Parathyroid adenoma (tissue), 2 donors: ENCODE results near the gene RADIL.

Source experiments
- H2AFZ ChIP-seq: fragments of 300-600 bp; sonication (generic); one replicate; pipeline ENCODE4 v1.7.0; 2017; ENCODE audit warnings: antibody characterized with exemption, mild to moderate bottlenecking
- H3K27ac ChIP-seq: fragments of 300-600 bp; sonication (generic); one replicate; pipeline ENCODE4 v1.7.0; 2017
- H3K27me3 ChIP-seq: fragments of 300-600 bp; sonication (generic); one replicate; pipeline ENCODE4 v1.7.0; 2017; ENCODE audit warnings: low read length; ENCODE audit not compliant: control insufficient read depth, insufficient read depth
- H3K36me3 ChIP-seq: fragments of 300-600 bp; sonication (generic); one replicate; pipeline ENCODE4 v1.7.0; 2017; ENCODE audit warnings: low read length; ENCODE audit not compliant: control insufficient read depth, insufficient read depth
- H3K4me1 ChIP-seq: fragments of 300-600 bp; sonication (generic); one replicate; pipeline ENCODE4 v1.7.0; 2017; ENCODE audit warnings: control low read depth
- H3K4me2 ChIP-seq: fragments of 300-600 bp; sonication (generic); one replicate; pipeline ENCODE4 v1.7.0; 2017; ENCODE audit warnings: low read length
- H3K4me3 ChIP-seq: fragments of 300-600 bp; sonication (generic); one replicate; pipeline ENCODE4 v1.7.0; 2017; ENCODE audit warnings: low read depth, low read length
- H3K79me2 ChIP-seq: fragments of 300-600 bp; sonication (generic); one replicate; pipeline ENCODE4 v1.7.0; 2017; ENCODE audit warnings: control low read depth
- H3K9ac ChIP-seq: fragments of 300-600 bp; sonication (generic); one replicate; pipeline ENCODE4 v1.7.0; 2017; ENCODE audit warnings: mild to moderate bottlenecking
- H3K9me3 ChIP-seq: fragments of 300-600 bp; sonication (generic); one replicate; pipeline ENCODE4 v1.7.0; 2017; ENCODE audit warnings: low read length; ENCODE audit not compliant: control insufficient read depth
- TF ChIP-seq, protein P1 (sequence below): fragments of 300-600 bp; sonication (generic); IDR thresholded peaks from one replicate; pipeline ENCODE4 v1.7.0; 2017; ENCODE audit warnings: antibody characterized with exemption, mild to moderate bottlenecking
- donor health status: primary hyperparathyroidism.

RADIL gene

DNA sequence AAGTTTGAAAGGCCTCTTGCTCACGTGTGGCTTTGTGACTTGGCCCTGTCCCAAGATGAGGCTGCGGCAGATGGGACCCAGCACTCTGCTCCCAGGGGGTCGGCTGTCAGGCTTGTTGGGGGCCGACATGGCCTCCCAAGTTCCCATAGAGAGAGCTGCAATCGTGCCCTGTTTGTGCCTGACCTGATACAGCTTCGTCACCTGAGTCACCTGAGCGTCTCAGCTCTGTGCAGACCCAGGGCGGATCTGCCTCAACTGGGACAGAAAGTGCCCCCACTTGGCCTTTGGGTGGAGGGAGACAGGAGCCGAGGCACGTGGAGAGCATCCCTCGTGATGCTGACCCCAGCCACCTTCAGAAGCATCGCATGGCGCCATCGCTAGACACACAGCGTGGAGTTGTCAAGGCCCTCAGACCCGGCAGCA is 43.4 kb downstream of the RADIL start:
- Histone ChIP-seq H3K9ac (no peak overlapping the region), H3K9me3 (no peaks in the 10 kb centered on the region), H2AFZ (no peak overlapping the region), H3K79me2 (no peaks in the 10 kb centered on the region), H3K4me3 (no peak overlapping the region), H3K36me3 (no peaks in the 10 kb centered on the region), H3K27me3 (no peaks in the 10 kb centered on the region), H3K4me2 (no peak overlapping the region), H3K27ac (no peak overlapping the region), H3K4me1 (no peaks in the 10 kb centered on the region)
- TF ChIP-seq, protein P1, sequence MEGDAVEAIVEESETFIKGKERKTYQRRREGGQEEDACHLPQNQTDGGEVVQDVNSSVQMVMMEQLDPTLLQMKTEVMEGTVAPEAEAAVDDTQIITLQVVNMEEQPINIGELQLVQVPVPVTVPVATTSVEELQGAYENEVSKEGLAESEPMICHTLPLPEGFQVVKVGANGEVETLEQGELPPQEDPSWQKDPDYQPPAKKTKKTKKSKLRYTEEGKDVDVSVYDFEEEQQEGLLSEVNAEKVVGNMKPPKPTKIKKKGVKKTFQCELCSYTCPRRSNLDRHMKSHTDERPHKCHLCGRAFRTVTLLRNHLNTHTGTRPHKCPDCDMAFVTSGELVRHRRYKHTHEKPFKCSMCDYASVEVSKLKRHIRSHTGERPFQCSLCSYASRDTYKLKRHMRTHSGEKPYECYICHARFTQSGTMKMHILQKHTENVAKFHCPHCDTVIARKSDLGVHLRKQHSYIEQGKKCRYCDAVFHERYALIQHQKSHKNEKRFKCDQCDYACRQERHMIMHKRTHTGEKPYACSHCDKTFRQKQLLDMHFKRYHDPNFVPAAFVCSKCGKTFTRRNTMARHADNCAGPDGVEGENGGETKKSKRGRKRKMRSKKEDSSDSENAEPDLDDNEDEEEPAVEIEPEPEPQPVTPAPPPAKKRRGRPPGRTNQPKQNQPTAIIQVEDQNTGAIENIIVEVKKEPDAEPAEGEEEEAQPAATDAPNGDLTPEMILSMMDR = no peak

DNA sequence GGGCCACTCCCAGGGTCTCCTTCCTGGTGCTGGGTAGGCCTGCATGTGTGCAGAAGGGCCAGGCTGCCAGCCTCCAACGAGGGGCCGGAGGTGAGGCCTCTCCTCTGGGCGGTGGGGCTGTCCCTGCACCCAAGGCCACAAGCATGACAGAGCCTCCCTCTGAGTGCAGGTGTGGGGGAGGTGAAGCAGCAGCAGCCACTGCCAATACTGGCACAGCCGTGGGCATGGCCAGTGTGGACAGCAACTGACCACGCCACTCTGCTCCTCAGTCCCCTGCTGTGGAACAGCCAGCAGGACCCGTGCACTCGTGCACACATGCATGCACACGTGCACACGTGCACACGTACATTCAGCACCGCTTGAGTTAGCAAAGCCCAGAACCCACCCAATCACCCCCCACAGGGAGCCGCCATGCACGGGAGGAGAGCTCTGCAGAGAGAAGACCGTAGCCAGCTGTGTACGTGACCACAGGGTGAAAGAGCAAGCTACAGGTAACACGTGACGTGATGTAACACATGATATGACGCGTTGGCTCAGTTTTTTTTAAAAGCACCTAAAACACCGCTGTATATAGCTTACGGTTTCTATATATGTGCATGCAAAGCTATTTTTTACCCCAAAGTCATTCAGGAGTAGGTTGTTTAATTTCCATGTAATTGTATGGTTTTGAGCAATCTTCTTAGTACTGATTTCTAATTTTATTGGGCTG is 44.7 kb downstream of the RADIL start:
- H3K27me3 ChIP-seq = no peaks in the 10 kb centered on the region
- no peak overlapping the region for H3K4me3 ChIP-seq
- no peaks in the 10 kb centered on the region for H3K36me3 ChIP-seq
- TF ChIP-seq, protein P1 = no peak
- H3K9ac ChIP-seq = no peak overlapping the region
- no peaks in the 10 kb centered on the region for H3K9me3 ChIP-seq
- H3K4me1 ChIP-seq = no peaks in the 10 kb centered on the region
- no peak overlapping the region for H3K4me2 ChIP-seq
- H3K79me2 ChIP-seq = no peaks in the 10 kb centered on the region
- no peak overlapping the region for H2AFZ ChIP-seq
- H3K27ac ChIP-seq = no peak overlapping the region

DNA sequence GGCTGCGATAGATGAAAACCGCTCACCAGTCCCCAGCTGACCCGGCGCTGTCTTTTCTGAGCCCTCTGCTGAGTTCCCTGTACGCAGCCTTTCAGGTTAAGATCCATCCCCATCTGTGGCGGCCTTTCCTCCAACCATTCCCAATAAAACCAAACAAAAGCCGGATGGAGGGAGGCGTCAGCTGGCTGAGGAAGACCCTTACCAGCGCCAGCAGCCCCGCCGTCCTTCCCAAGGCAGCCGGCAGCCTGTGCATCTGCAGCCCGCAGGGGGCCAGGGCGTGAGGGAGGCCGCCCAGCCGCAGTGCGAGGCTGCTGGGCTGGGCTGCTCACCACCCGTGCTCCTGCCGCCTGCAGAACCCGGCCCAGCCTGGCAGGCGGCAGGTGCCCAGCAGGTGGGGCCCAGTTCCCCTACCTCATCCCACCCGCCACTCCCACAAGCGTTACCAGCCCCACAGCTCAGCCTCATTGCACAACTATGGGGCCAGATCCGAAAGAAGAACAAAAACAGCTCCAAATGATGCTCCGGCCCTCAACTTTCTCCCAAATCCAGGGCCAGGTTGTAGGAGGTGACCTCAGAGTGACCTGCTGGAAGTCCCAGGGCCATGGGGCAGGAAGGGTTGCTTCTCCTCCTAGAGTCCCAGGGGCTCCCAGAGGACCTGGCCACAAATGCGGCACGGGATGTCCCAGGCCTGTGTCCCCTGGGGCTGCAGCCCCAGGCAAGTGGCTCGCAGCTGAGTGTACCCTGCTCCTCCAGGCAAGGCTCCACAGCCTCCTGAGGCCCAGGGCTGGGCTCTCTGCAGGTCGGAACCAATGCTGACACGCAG is 45.5 kb downstream of the RADIL start:
- no peaks in the 10 kb centered on the region for H3K79me2 ChIP-seq
- H3K9me3 ChIP-seq = no peaks in the 10 kb centered on the region
- TF ChIP-seq, protein P1 = no peak
- H3K9ac ChIP-seq = no peak overlapping the region
- no peak overlapping the region for H3K27ac ChIP-seq
- no peaks in the 10 kb centered on the region for H3K27me3 ChIP-seq
- H3K4me1 ChIP-seq = no peaks in the 10 kb centered on the region
- no peak overlapping the region for H2AFZ ChIP-seq
- no peak overlapping the region for H3K4me2 ChIP-seq
- H3K4me3 ChIP-seq = no peak overlapping the region
- H3K36me3 ChIP-seq = no peaks in the 10 kb centered on the region

DNA sequence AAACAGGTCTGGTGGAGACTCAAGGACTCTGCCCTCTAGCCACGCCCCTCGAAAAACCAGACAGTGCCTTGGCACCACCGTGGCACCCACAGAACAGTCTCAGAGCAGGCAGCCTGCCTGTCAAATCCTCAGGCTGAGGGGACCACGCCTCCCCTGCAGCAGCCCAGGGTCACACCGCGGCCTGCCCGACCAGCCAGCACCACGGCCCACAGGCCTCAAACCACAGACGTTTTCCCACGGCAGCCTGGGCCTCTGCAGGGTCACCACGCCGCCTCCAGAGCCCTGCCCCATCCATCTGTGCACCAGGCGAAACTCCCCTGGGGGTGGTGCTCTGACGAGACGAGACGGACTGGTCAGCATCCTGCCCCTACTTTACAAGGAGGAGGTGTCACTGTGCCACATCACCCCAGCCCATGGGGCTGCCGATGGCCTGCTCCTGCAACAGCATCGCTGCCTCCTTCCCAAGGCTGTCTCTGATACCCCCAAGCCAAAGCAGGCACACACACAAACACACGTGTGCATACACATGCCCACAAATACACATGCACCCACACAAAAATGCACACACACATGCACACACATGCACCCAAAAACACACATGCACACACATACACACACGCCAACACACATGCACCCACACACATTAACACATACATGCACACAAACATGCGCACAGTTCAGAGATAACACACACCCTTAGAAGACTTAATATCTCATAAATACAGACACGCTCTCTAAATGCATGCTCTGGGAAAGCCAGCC is 46.3 kb downstream of the RADIL start:
- H3K27ac ChIP-seq = no peak overlapping the region
- H3K36me3 ChIP-seq = no peaks in the 10 kb centered on the region
- TF ChIP-seq, protein P1 = no peak
- no peak overlapping the region for H3K9ac ChIP-seq
- H3K4me3 ChIP-seq = no peak overlapping the region
- H3K9me3 ChIP-seq = no peaks in the 10 kb centered on the region
- no peaks in the 10 kb centered on the region for H3K4me1 ChIP-seq
- no peaks in the 10 kb centered on the region for H3K27me3 ChIP-seq
- H3K79me2 ChIP-seq = no peaks in the 10 kb centered on the region
- H2AFZ ChIP-seq = no peak overlapping the region
- H3K4me2 ChIP-seq = no peak overlapping the region
